Gastroesophageal sphincter (tissue), 3 donors: ENCODE data around the gene PDE10A.

ENCODE experiments used
- EP300 ChIP-seq: sonication (generic); formaldehyde crosslinking; IDR thresholded peaks from one replicate; pipeline ENCODE4 v1.6.1; 2017; ENCODE audit warnings: antibody characterized with exemption, mild to moderate bottlenecking
- POLR2A ChIP-seq, 2 donors: fragments of 450-650 bp; IDR thresholded peaks; one replicate each; pipeline ENCODE4 v1.6.1; 2017; ENCODE audit warnings: antibody characterized with exemption in 2 of 2, mild to moderate bottlenecking in 2 of 2, moderate library complexity in 1 of 2
- POLR2AphosphoS5 ChIP-seq: sonication (generic); formaldehyde crosslinking; IDR thresholded peaks from one replicate; pipeline ENCODE4 v1.6.1; 2017; ENCODE audit warnings: antibody characterized with exemption
- TF ChIP-seq, protein P1 (sequence below), 4 experiments: fragments of 200-600 bp in 2 of 4; fragments of 450-650 bp in 2 of 4; sonication (generic) in 1 of 4; IDR thresholded peaks; one replicate each; pipeline ENCODE4 v1.5.1; 2017 to 2019; ENCODE audit warnings: antibody characterized with exemption in 4 of 4, mild to moderate bottlenecking in 2 of 4, moderate library complexity in 2 of 4

DNA sequence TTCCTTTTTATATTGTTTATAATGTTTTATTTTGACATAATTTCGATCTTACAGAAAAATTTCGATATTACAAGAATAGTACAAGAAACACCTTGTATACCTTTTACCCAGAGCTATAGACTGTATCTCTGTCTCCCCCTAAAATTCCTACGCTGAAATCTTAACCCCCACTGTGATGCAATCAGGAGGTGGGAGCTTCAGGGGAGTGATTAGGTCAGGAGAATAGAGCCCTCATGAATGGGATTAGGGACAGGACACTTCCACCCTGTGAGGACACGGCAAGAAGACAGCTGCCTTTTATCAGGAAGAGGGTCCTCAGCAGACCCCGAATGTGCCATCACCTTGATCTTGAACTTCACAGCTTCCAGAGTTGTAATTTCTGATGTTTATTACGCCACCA lies 204.9 kb downstream of the PDE10A start:
- TF ChIP-seq, protein P1, sequence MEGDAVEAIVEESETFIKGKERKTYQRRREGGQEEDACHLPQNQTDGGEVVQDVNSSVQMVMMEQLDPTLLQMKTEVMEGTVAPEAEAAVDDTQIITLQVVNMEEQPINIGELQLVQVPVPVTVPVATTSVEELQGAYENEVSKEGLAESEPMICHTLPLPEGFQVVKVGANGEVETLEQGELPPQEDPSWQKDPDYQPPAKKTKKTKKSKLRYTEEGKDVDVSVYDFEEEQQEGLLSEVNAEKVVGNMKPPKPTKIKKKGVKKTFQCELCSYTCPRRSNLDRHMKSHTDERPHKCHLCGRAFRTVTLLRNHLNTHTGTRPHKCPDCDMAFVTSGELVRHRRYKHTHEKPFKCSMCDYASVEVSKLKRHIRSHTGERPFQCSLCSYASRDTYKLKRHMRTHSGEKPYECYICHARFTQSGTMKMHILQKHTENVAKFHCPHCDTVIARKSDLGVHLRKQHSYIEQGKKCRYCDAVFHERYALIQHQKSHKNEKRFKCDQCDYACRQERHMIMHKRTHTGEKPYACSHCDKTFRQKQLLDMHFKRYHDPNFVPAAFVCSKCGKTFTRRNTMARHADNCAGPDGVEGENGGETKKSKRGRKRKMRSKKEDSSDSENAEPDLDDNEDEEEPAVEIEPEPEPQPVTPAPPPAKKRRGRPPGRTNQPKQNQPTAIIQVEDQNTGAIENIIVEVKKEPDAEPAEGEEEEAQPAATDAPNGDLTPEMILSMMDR (IDR thresholded peaks at IDR 0.05) = no peak
- no peak for TF ChIP-seq POLR2A (IDR thresholded peaks at IDR 0.05)
- TF ChIP-seq POLR2AphosphoS5 = no peak
- no peak for TF ChIP-seq EP300
